ENCODE measurements around the gene IFT25. TPM values are rescaled to one million over a fixed set of nuclear protein-coding genes. Genes with fewer than 3 reads are reported as not detected.

The IFT25 gene
- total RNA-seq, 4 donors from 2014 or later, result 11.6 to 24.6 (median 15.5) TPM

GRCh38 chr1:53895421-53895820, 50.1 kb downstream of the IFT25 start:
- no peak for ATAC-seq (ENCODE audit: low FRiP score)
- DNase-seq (ENCODE audit: low spot score), result no peak
- TF ChIP-seq, protein P1, sequence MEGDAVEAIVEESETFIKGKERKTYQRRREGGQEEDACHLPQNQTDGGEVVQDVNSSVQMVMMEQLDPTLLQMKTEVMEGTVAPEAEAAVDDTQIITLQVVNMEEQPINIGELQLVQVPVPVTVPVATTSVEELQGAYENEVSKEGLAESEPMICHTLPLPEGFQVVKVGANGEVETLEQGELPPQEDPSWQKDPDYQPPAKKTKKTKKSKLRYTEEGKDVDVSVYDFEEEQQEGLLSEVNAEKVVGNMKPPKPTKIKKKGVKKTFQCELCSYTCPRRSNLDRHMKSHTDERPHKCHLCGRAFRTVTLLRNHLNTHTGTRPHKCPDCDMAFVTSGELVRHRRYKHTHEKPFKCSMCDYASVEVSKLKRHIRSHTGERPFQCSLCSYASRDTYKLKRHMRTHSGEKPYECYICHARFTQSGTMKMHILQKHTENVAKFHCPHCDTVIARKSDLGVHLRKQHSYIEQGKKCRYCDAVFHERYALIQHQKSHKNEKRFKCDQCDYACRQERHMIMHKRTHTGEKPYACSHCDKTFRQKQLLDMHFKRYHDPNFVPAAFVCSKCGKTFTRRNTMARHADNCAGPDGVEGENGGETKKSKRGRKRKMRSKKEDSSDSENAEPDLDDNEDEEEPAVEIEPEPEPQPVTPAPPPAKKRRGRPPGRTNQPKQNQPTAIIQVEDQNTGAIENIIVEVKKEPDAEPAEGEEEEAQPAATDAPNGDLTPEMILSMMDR (IDR thresholded peaks at IDR 0.05), result no peak

- DNase-seq (ENCODE audit: low spot score), result no peak
- TF ChIP-seq, protein P1 (IDR thresholded peaks at IDR 0.05), result no peak
- ATAC-seq (ENCODE audit: low FRiP score), result no peak
Observed at GRCh38 chr1:53894644-53895043, 50.9 kb downstream of the IFT25 start.

DNA sequence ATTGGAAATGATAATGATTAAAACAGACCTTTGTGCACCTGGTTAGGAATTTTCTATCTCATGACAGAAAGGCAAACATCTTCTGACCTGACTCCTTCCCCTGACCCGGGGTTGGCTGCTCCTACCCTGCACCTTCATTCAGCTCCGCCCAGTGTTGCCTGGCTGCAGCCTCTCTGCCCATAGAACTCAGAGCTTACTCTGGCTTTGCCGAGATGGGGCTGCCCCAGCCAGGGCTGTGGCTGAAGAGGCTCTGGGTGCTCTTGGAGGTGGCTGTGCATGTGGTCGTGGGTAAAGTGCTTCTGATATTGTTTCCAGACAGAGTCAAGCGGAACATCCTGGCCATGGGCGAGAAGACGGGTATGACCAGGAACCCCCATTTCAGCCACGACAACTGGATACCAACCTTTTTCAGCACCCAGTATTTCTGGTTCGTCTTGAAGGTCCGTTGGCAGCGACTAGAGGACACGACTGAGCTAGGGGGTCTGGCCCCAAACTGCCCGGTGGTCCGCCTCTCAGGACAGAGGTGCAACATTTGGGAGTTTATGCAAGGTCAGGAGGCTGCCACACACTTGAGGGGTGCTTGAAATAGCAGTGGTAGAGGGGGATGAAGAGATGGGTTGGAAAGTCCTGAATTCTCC, 51.4 kb downstream of the IFT25 start, which contains the start of gene DIO1:
Gene DIO1, plus strand, starts transcription at position 189 of the 638 bp plus-strand sequence. Its CDS starts 24 bp downstream, at position 213.
- DNase-seq (ENCODE audit: low spot score) (no peak), ATAC-seq (ENCODE audit: low FRiP score) (no peak)
- TF ChIP-seq, protein P1 (IDR thresholded peaks at IDR 0.05), result no peak

- TF ChIP-seq, protein P1 (IDR thresholded peaks at IDR 0.05), result no peak
- ATAC-seq (ENCODE audit: low FRiP score), result no peak
Observed at GRCh38 chr1:53892911-53893310, 52.6 kb downstream of the IFT25 start.

DNA sequence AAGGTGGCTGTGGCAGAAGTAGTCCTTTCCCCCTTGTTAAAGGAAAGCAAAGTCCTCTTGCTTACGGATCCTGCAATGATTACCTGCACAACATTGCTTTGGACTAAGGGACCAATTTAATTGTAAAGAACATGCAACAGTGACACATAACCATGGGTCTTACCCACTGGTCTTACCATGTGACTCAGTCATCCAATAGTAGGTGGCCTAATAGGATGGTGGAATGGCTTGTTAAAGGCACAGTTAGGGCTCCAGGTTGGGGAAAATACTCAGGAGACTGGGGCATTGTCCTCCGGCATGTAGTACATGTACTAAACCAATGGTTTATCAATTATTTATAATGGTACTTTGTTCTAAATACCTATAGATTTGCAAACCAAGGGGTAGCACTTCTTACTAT, 53.8 kb downstream of the IFT25 start:
- TF ChIP-seq, protein P1 (IDR thresholded peaks at IDR 0.05), result no peak
- ATAC-seq (ENCODE audit: low FRiP score), result no peak
- no peak for DNase-seq (ENCODE audit: low spot score)

More at GRCh38 chr1:53892911-53893310, 52.6 kb downstream of the IFT25 start:
- DNase-seq (ENCODE audit: low spot score), result no peak

DNA sequence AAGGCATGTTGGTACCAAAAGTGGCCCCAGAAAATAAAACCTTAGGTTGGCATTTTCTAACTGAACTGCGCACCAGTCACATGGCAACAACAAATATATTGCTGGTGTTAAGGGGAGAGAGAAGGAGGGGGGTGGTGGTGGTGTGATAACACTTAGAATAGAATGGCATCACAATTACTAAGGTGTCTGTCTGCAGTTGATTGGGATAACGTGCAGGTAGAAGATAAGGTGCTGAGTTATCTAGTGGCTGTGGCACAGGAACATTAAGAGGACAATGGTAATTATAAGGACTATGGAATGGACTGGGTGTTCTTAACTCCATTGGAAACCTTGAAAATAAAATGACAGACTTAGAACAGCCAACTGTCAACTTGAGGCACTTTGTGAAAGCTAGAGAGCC, 54.5 kb downstream of the IFT25 start:
- no peak for ATAC-seq (ENCODE audit: low FRiP score)
- no peak for DNase-seq (ENCODE audit: low spot score)
- TF ChIP-seq, protein P1 (IDR thresholded peaks at IDR 0.05), result no peak

DNA sequence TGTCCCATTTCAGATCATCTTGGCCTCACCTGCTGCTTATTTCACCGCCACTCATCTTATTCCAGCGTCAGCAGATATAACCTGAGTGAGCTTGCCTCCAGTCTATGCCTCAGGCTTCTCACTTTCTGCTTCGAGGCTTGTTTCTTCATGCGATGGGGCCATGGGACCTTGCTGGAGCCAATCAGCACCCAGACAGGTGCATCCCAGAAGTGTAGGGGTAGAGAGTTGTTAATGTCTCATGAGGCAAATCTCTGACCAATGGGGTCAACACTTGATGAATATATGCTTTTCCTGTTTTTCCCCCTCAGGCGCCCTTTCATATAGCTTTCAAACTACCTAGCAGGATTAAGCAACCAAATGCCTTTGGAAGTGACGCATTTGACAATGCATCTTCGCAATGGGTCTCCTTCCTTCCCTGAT, 55.0 kb downstream of the IFT25 start:
- no peak for DNase-seq (ENCODE audit: low spot score)
- TF ChIP-seq, protein P1 (IDR thresholded peaks at IDR 0.05), result no peak
- ATAC-seq (ENCODE audit: low FRiP score), result no peak

Data from omental fat pad (tissue), 4 donors.